Kidney tubule cell (primary cell): ENCODE results near the gene CUEDC2.
"Not testable (repeated sequence)": the region's sequence is repeated elsewhere in the genome, so short reads cannot be mapped to it uniquely, and the experiment has no call there.

ENCODE experiments used
- DNase-seq: peaks from one replicate; pipeline ENCODE4 v3.0.0-alpha.2; 2018; ENCODE audit warnings: low spot score

CUEDC2 gene

GRCh38 chr10:102454662-102455487, 22.5 kb upstream of the CUEDC2 start:
- not testable (repeated sequence) for DNase-seq

- peak; percentile 37 for DNase-seq
These were observed 21.1 kb upstream of the CUEDC2 start for GRCh38 chr10:102453502-102453901.

- peak; percentile 81 for DNase-seq
These were observed 20.4 kb upstream of the CUEDC2 start for GRCh38 chr10:102452672-102453340.

- DNase-seq = peak; percentile 58
These were observed 19.0 kb upstream of the CUEDC2 start, which contains the start of gene C10orf95 for GRCh38 chr10:102451105-102451969. Gene C10orf95, minus strand, starts transcription at chr10:102451543. Its CDS starts 450 bp downstream, at chr10:102451093.

- DNase-seq = peak; percentile 94
These were observed 18.2 kb upstream of the CUEDC2 start for GRCh38 chr10:102450374-102451104.

GRCh38 chr10:102450124-102450373, 17.7 kb upstream of the CUEDC2 start:
- no peak for DNase-seq

- DNase-seq = peak; percentile 86
These were observed 17.1 kb upstream of the CUEDC2 start for GRCh38 chr10:102449321-102450123.

GRCh38 chr10:102444851-102445250, 12.5 kb upstream of the CUEDC2 start:
- no peak for DNase-seq

GRCh38 chr10:102438374-102438773, 6.0 kb upstream of the CUEDC2 start:
- DNase-seq = no peak

GRCh38 chr10:102437515-102437914, 5.1 kb upstream of the CUEDC2 start:
- no peak for DNase-seq

- no peak for DNase-seq
These were observed 3.9 kb upstream of the CUEDC2 start for GRCh38 chr10:102436312-102436711.

- DNase-seq = no peak
These were observed 3.3 kb upstream of the CUEDC2 start for GRCh38 chr10:102435529-102436233.

GRCh38 chr10:102435133-102435497, 2.7 kb upstream of the CUEDC2 start:
- no peak for DNase-seq

GRCh38 chr10:102434394-102435132, 2.2 kb upstream of the CUEDC2 start:
- DNase-seq = peak; percentile 21

- no peak for DNase-seq
These were observed 1.3 kb upstream of the CUEDC2 start for GRCh38 chr10:102433619-102434046.

- peak; percentile 36 for DNase-seq
These were observed 786 bp downstream of the CUEDC2 start for GRCh38 chr10:102431452-102432124.

- DNase-seq = no peak
These were observed 2.9 kb downstream of the CUEDC2 start for GRCh38 chr10:102429468-102429867.

GRCh38 chr10:102426803-102427287, 5.5 kb downstream of the CUEDC2 start:
- DNase-seq = no peak

GRCh38 chr10:102425444-102425843, 6.9 kb downstream of the CUEDC2 start:
- no peak for DNase-seq
